Erythroblast (primary cell): ENCODE measurements around the gene HSF4.
"Not testable (repeated sequence)": the region's sequence is repeated elsewhere in the genome, so short reads cannot be mapped to it uniquely, and the experiment has no call there.

Source experiments
- GATA1 ChIP-seq: IDR thresholded peaks from 2 replicates; pipeline ENCODE4 v1.6.1; 2011; ENCODE audit warnings: low read depth, mild to moderate bottlenecking, control low read depth, low read length, moderate library complexity
- POLR2A ChIP-seq: IDR thresholded peaks from 2 replicates; pipeline ENCODE4 v1.6.1; 2011; ENCODE audit warnings: mild to moderate bottlenecking, low read length

- TF ChIP-seq POLR2A, GATA1: not testable (repeated sequence)
Observed at GRCh38 chr16:67122799-67123198, 41.7 kb upstream of the HSF4 start.
